Measurements from ENCODE around the gene ZSCAN12.

Gene ZSCAN12

GRCh38 chr6:28353981-28354676 lies 45.4 kb downstream of the ZSCAN12 start:
- DNase-seq (ENCODE audit: low read depth): peak; percentile 12

- DNase-seq (ENCODE audit: low read depth): no peak
Measured at GRCh38 chr6:28353356-28353755, 46.2 kb downstream of the ZSCAN12 start.

- no peak for DNase-seq (ENCODE audit: low read depth)
Measured at GRCh38 chr6:28351493-28351925, 48.0 kb downstream of the ZSCAN12 start.

- no peak for DNase-seq (ENCODE audit: low read depth)
Measured at GRCh38 chr6:28351087-28351486, 48.5 kb downstream of the ZSCAN12 start.

GRCh38 chr6:28349892-28350737 lies 49.4 kb downstream of the ZSCAN12 start, which contains the start of gene ZKSCAN3:
Gene ZKSCAN3, plus strand, starts transcription at chr6:28349947. Its CDS starts 9,640 bp downstream, at chr6:28359587.
- DNase-seq (ENCODE audit: low read depth): peak; percentile 73

- no peak for DNase-seq (ENCODE audit: low read depth)
Measured at GRCh38 chr6:28349344-28349891, 50.1 kb downstream of the ZSCAN12 start.

- DNase-seq (ENCODE audit: low read depth): no peak
Measured at GRCh38 chr6:28347119-28347518, 52.4 kb downstream of the ZSCAN12 start.

GRCh38 chr6:28345201-28345600 lies 54.3 kb downstream of the ZSCAN12 start:
- DNase-seq (ENCODE audit: low read depth): no peak

- DNase-seq (ENCODE audit: low read depth): no peak
Measured at GRCh38 chr6:28343898-28344677, 55.5 kb downstream of the ZSCAN12 start.

GRCh38 chr6:28340310-28341095 lies 59.0 kb downstream of the ZSCAN12 start:
- no peak for DNase-seq (ENCODE audit: low read depth)

GRCh38 chr6:28337121-28337520 lies 62.4 kb downstream of the ZSCAN12 start:
- DNase-seq (ENCODE audit: low read depth): no peak

- no peak for DNase-seq (ENCODE audit: low read depth)
Measured at GRCh38 chr6:28336284-28337120, 63.0 kb downstream of the ZSCAN12 start.

- DNase-seq (ENCODE audit: low read depth): peak; percentile 99
Measured at GRCh38 chr6:28335564-28336283, 63.8 kb downstream of the ZSCAN12 start, which contains the start of gene ZSCAN31. Gene ZSCAN31, minus strand, starts transcription at chr6:28336148. Its CDS starts 6,465 bp downstream, at chr6:28329683.

- DNase-seq (ENCODE audit: low read depth): no peak
Measured at GRCh38 chr6:28335040-28335563, 64.4 kb downstream of the ZSCAN12 start.

- DNase-seq (ENCODE audit: low read depth): no peak
Measured at GRCh38 chr6:28334286-28335039, 65.1 kb downstream of the ZSCAN12 start.

- no peak for DNase-seq (ENCODE audit: low read depth)
Measured at GRCh38 chr6:28333599-28334018, 65.9 kb downstream of the ZSCAN12 start.

GRCh38 chr6:28333047-28333446 lies 66.5 kb downstream of the ZSCAN12 start:
- no peak for DNase-seq (ENCODE audit: low read depth)

GRCh38 chr6:28330041-28330440 lies 69.5 kb downstream of the ZSCAN12 start:
- DNase-seq (ENCODE audit: low read depth): no peak

Measured in iris pigment epithelial cell (primary cell).